Cardiac muscle cell (in vitro differentiated cells and primary cell): ENCODE results near the gene HENMT1. TPM values are rescaled to one million over a fixed set of nuclear protein-coding genes. Genes with fewer than 3 reads are reported as not detected.
A peak's percentile ranks its signal among the peaks of the same experiment; 100 is the strongest.

ENCODE experiments used
- DNase-seq, 2 donors: peaks; one replicate each; pipeline versions ENCODE4 v3.0.0 to v3.0.0-alpha.2; 2010 to 2017; ENCODE audit warnings: low read depth in 1 of 2, low spot score in 1 of 2
- H3K27ac ChIP-seq: fragments of 200-600 bp; sonication (generic); 2 replicates; pipeline ENCODE4 v1.5.1; 2016
- H3K27me3 ChIP-seq: fragments of 200-600 bp; sonication (generic); 2 replicates; pipeline ENCODE4 v1.6.0; 2016; ENCODE audit warnings: control low read depth
- H3K36me3 ChIP-seq: fragments of 200-600 bp; sonication (generic); 2 replicates; pipeline ENCODE4 v1.5.1; 2016; ENCODE audit warnings: control low read depth
- H3K4me1 ChIP-seq: fragments of 200-600 bp; sonication (generic); 2 replicates; pipeline ENCODE4 v1.8.1; 2017; ENCODE audit warnings: low read depth, mild to moderate bottlenecking, mixed run types
- H3K4me3 ChIP-seq: fragments of 200-600 bp; sonication (generic); 2 replicates; pipeline ENCODE4 v1.5.1; 2016; ENCODE audit warnings: mild to moderate bottlenecking
- H3K9me3 ChIP-seq: fragments of 200-600 bp; sonication (generic); 2 replicates; pipeline ENCODE4 v1.5.1; 2017; ENCODE audit warnings: low read depth, mild to moderate bottlenecking, control low read depth
- polyA plus RNA-seq: library from polyadenylated mRNA; unstranded; fragments of >200 nt; fragmentation: Nextera tagmentation; extraction: Ambion mirVana; gene quantifications from 2 replicates; pipeline ENCODE4 v1.2.1, GENCODE V29; 2016
- total RNA-seq: library from RNA; depleted of rRNA; stranded (reverse); fragments of >200 nt; gene quantifications from 2 replicates; pipeline ENCODE4 v1.2.3, GENCODE V29; 2016
- TF ChIP-seq, protein P1 (sequence below): IDR thresholded peaks from 2 replicates; pipeline ENCODE4 v1.5.1; 2012; ENCODE audit warnings: low read depth, mild to moderate bottlenecking, low read length

The HENMT1 gene
- total and polyA plus RNA-seq, 2 experiments from 2014 or later: 1.1 to 1.9 TPM

GRCh38 chr1:108605633-108606032, 55.3 kb downstream of the HENMT1 start:
- no peaks in the 10 kb centered on the region for H3K9me3 ChIP-seq
- no peak for DNase-seq
- no peak overlapping the region for H3K4me3 ChIP-seq
- no peaks in the 10 kb centered on the region for H3K36me3 ChIP-seq
- H3K27me3 ChIP-seq: no peaks in the 10 kb centered on the region
- H3K27ac ChIP-seq: no peak overlapping the region
- H3K4me1 ChIP-seq: peaks cover 48% of the 10 kb centered on the region
- TF ChIP-seq, protein P1, sequence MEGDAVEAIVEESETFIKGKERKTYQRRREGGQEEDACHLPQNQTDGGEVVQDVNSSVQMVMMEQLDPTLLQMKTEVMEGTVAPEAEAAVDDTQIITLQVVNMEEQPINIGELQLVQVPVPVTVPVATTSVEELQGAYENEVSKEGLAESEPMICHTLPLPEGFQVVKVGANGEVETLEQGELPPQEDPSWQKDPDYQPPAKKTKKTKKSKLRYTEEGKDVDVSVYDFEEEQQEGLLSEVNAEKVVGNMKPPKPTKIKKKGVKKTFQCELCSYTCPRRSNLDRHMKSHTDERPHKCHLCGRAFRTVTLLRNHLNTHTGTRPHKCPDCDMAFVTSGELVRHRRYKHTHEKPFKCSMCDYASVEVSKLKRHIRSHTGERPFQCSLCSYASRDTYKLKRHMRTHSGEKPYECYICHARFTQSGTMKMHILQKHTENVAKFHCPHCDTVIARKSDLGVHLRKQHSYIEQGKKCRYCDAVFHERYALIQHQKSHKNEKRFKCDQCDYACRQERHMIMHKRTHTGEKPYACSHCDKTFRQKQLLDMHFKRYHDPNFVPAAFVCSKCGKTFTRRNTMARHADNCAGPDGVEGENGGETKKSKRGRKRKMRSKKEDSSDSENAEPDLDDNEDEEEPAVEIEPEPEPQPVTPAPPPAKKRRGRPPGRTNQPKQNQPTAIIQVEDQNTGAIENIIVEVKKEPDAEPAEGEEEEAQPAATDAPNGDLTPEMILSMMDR: no peak

DNA sequence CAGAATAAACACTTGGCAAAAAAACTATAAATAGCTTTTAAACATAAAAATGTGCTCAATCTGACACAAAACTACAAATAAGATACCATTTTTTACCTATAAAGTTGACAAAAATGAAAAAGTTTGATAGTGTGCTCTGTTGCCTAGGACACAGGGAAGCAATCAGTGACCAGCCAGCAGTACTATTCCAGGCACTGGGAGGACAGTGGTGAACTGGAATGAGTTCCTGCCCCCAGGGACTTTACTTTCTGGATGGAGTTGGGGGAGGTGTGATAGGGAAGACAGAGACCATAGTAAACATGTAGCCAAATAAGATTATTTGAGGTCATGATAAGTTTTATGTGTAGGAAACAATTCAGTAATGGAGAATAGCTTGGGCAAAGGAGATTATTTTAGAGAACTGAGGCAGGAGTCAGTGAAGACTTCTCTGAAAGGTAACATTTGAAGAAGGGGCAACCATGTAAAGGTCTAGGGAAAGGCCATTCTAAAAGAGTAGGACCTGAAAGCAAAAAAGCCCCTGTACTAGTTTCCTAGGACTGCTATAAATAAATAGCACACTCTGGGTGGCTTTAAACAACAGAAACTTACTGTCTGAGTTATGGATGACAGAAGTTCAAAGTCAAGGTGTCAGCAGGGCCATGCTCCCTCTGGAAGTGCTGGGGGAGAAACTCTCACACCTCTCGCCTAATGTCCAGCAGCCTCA, 59.0 kb downstream of the HENMT1 start:
- H3K9me3 ChIP-seq: no peaks in the 10 kb centered on the region
- peaks cover 60% of the 10 kb centered on the region for H3K4me1 ChIP-seq
- peak overlapping the region; percentile 93 for H3K27ac ChIP-seq
- DNase-seq: peak in 1 of 2 donors; percentile 36
- TF ChIP-seq, protein P1: no peak
- H3K4me3 ChIP-seq: no peak overlapping the region
- H3K27me3 ChIP-seq: no peaks in the 10 kb centered on the region
- H3K36me3 ChIP-seq: no peaks in the 10 kb centered on the region

- Histone ChIP-seq H3K4me3 (peak overlapping the region; percentile 4), H3K27me3 (no peaks in the 10 kb centered on the region)
- TF ChIP-seq, protein P1: no peak
Measured at GRCh38 chr1:108600504-108600903, 60.4 kb downstream of the HENMT1 start.

DNA sequence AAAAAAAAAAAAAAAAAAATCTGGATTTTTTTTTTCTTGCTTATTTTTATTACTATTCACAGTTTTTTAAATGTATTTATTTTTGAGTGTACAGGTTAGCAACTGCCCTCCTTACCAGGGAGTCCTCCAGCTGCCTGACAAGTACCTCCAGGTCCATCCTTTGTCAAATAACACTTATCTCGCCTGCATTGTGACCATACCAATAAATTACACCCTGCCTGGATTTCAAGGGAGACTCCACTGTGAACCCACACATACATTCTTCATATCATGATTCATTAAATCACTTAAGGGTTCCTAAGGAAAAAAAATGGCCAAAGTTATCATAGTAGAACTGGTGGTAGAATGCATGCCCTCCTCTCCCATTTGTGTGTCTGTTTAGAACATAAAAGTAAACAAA, 62.6 kb downstream of the HENMT1 start:
- peak overlapping the region; percentile 84 for H3K27ac ChIP-seq
- no peaks in the 10 kb centered on the region for H3K9me3 ChIP-seq
- no peaks in the 10 kb centered on the region for H3K36me3 ChIP-seq
- H3K27me3 ChIP-seq: no peaks in the 10 kb centered on the region
- DNase-seq: no peak
- H3K4me3 ChIP-seq: no peak overlapping the region
- TF ChIP-seq, protein P1: no peak
- H3K4me1 ChIP-seq: peaks cover 66% of the 10 kb centered on the region

More at GRCh38 chr1:108600504-108600903, 60.4 kb downstream of the HENMT1 start:
- Histone ChIP-seq H3K9me3 (no peaks in the 10 kb centered on the region), H3K27ac (peak overlapping the region; percentile 84), H3K36me3 (no peaks in the 10 kb centered on the region), H3K4me1 (peaks cover 71% of the 10 kb centered on the region)
- DNase-seq: no peak

Other genes with a start within 250 kb of the HENMT1 start
- gene NBPF6, start 210.8 kb downstream of the HENMT1 start, total RNA-seq: not detected in 2 replicates
- not detected in 2 replicates for gene NBPF6, start 210.8 kb downstream of the HENMT1 start, polyA plus RNA-seq
- gene EEIG2, start 101.0 kb downstream of the HENMT1 start, total RNA-seq: 9.7 and 12.2 TPM in 2 replicates
- gene EEIG2, start 101.0 kb downstream of the HENMT1 start, polyA plus RNA-seq: 5.4 and 11.3 TPM in 2 replicates
- 21.6 and 24.2 TPM in 2 replicates for gene PRPF38B, start 31.2 kb upstream of the HENMT1 start, total RNA-seq
- gene PRPF38B, start 31.2 kb upstream of the HENMT1 start, polyA plus RNA-seq: 35.0 and 35.7 TPM in 2 replicates
- not detected in 2 replicates for gene FNDC7, start 51.8 kb upstream of the HENMT1 start, total RNA-seq
- not detected in 2 replicates for gene FNDC7, start 51.8 kb upstream of the HENMT1 start, polyA plus RNA-seq
- 26.6 and 74.0 TPM in 2 replicates for gene STXBP3, start 85.6 kb upstream of the HENMT1 start, total RNA-seq
- gene STXBP3, start 85.6 kb upstream of the HENMT1 start, polyA plus RNA-seq: 34.1 and 34.7 TPM in 2 replicates
- not detected in 2 replicates for gene AKNAD1, start 196.0 kb upstream of the HENMT1 start, total RNA-seq
- gene AKNAD1, start 196.0 kb upstream of the HENMT1 start, polyA plus RNA-seq: not detected in 2 replicates
- 7.3 and 13.9 TPM in 2 replicates for gene GPSM2, start 215.9 kb upstream of the HENMT1 start, total RNA-seq
- gene GPSM2, start 215.9 kb upstream of the HENMT1 start, polyA plus RNA-seq: 4.1 and 21.0 TPM in 2 replicates